Gastrocnemius medialis (tissue), 4 donors: ENCODE data around the gene SMARCD1. TPM values are rescaled to one million over a fixed set of nuclear protein-coding genes. Genes with fewer than 3 reads are reported as not detected.
"Not testable (repeated sequence)": the region's sequence is repeated elsewhere in the genome, so short reads cannot be mapped to it uniquely, and the experiment has no call there.

Experiments
- ATAC-seq, 2 donors: fragments of 150-250 bp; one replicate each; pipeline ENCODE4 v1.9.1; 2016
- DNase-seq, 2 donors: peaks; one replicate each; pipeline ENCODE4 v3.0.0-alpha.2; 2019
- H3K27ac ChIP-seq, 4 donors: fragments of 200-600 bp; sonication (generic); 1 replicate in 1 of 4; 2 replicates in 3 of 4; pipeline ENCODE4 v1.5.1; 2016 to 2018; ENCODE audit warnings: mild to moderate bottlenecking in 2 of 4, moderate library complexity in 1 of 4
- H3K27me3 ChIP-seq, 3 donors: fragments of 200-600 bp; sonication (generic) in 2 of 3; 1 replicate in 1 of 3; 2 replicates in 2 of 3; pipeline versions ENCODE4 v1.5.1 to v1.6.0; 2016 to 2019; ENCODE audit warnings: mild to moderate bottlenecking in 1 of 3, moderate library complexity in 1 of 3
- H3K36me3 ChIP-seq, 2 donors: fragments of 200-600 bp; sonication (generic) in 1 of 2; one replicate each; pipeline ENCODE4 v1.5.1; 2017 to 2018
- H3K4me1 ChIP-seq, 2 donors: fragments of 200-600 bp; sonication (generic) in 1 of 2; one replicate each; pipeline ENCODE4 v1.5.1; 2016 to 2017; ENCODE audit warnings: mild to moderate bottlenecking in 2 of 2
- H3K4me3 ChIP-seq, 4 donors: fragments of 200-600 bp; sonication (generic) in 3 of 4; 1 replicate in 1 of 4; 2 replicates in 3 of 4; pipeline ENCODE4 v1.5.1; 2016 to 2019; ENCODE audit warnings: mild to moderate bottlenecking in 2 of 4
- H3K9me3 ChIP-seq, 3 donors: fragments of 200-600 bp; sonication (generic) in 2 of 3; 1 replicate in 1 of 3; 2 replicates in 2 of 3; pipeline ENCODE4 v1.5.1; 2016 to 2019
- CTCF ChIP-seq, 5 experiments: fragments of 450-650 bp in 3 of 5; fragments of 200-600 bp in 2 of 5; sonication (generic) in 2 of 5; IDR thresholded peaks in 4 of 5; conservative IDR thresholded peaks in 1 of 5; 1 replicate in 4 of 5; 2 replicates in 1 of 5; pipeline ENCODE4 v1.5.1; 2016 to 2019; ENCODE audit warnings: antibody characterized with exemption in 5 of 5, mild to moderate bottlenecking in 3 of 5, moderate library complexity in 3 of 5
- POLR2A ChIP-seq, 2 donors: fragments of 450-650 bp; IDR thresholded peaks; one replicate each; pipeline ENCODE4 v1.6.1; 2017; ENCODE audit warnings: antibody characterized with exemption in 2 of 2, mild to moderate bottlenecking in 2 of 2, moderate library complexity in 2 of 2
- in situ Hi-C, 4 donors: fragments of 200-750 bp; cut with MboI; loops; one replicate each; pipeline versions ENCODE4 v1.15.0 to v1.8.0; 2017; ENCODE audit warnings: low sequenced_read_pairs in 4 of 4
- intact Hi-C: fragments of 100-400 bp; cut with DNase I; formaldehyde crosslinking; loops from one replicate; pipeline ENCODE4 v1.15.1; 2023; ENCODE audit warnings: low total_unique reads
- total RNA-seq, 4 donors: library from RNA; depleted of rRNA; stranded (reverse); fragments of >200 nt; gene quantifications; one replicate each; pipeline versions ENCODE4 v1.1.0 to v1.2.3, GENCODE V29; 2016

SMARCD1 gene
- total RNA-seq, 4 donors from 2014 or later, result 16.9 to 27.3 (median 20.1) TPM

GRCh38 chr12:50142993-50143392 is 57.9 kb downstream of the SMARCD1 start:
- H3K27me3 ChIP-seq, result no peaks in the 10 kb centered on the region
- no peak overlapping the region for H3K4me3 ChIP-seq
- no peak overlapping the region for H3K27ac ChIP-seq
- no peak for ATAC-seq
- H3K4me1 ChIP-seq, result no peaks in the 10 kb centered on the region
- intact Hi-C loops, result no loop called here
- no peak for DNase-seq
- no peaks in the 10 kb centered on the region for H3K9me3 ChIP-seq
- H3K36me3 ChIP-seq, result peaks cover 0 to 25% of the 10 kb centered on the region in 2 donors
- in situ Hi-C loops, result no loop called here
- no peak for TF ChIP-seq POLR2A (IDR thresholded peaks at IDR 0.05)
- TF ChIP-seq CTCF (IDR thresholded peaks at IDR 0.05 in 4 of 5, conservative IDR thresholded peaks at IDR 0.05 in 1 of 5), result no peak

GRCh38 chr12:50145439-50145838 is 60.3 kb downstream of the SMARCD1 start:
- Histone ChIP-seq H3K27ac (no peak overlapping the region), H3K9me3 (no peaks in the 10 kb centered on the region), H3K27me3 (no peaks in the 10 kb centered on the region), H3K4me1 (peaks cover 5 to 6% of the 10 kb centered on the region in 2 donors), H3K36me3 (peaks cover 0 to 18% of the 10 kb centered on the region in 2 donors), H3K4me3 (no peak overlapping the region)
- intact Hi-C loops, result no loop called here
- in situ Hi-C loops, result no loop called here
- TF ChIP-seq POLR2A (IDR thresholded peaks at IDR 0.05) (no peak), CTCF (IDR thresholded peaks at IDR 0.05 in 4 of 5, conservative IDR thresholded peaks at IDR 0.05 in 1 of 5) (no peak)
- ATAC-seq (no peak), DNase-seq (no peak)

- Histone ChIP-seq H3K9me3 (no peaks in the 10 kb centered on the region), H3K4me3 (no peak overlapping the region), H3K27me3 (no peaks in the 10 kb centered on the region), H3K36me3 (peaks cover 0 to 6% of the 10 kb centered on the region in 2 donors), H3K27ac (no peak overlapping the region), H3K4me1 (peaks cover 5 to 6% of the 10 kb centered on the region in 2 donors)
- ATAC-seq (no peak), DNase-seq (no peak)
- in situ Hi-C loops, result no loop called here
- TF ChIP-seq CTCF (IDR thresholded peaks at IDR 0.05 in 4 of 5, conservative IDR thresholded peaks at IDR 0.05 in 1 of 5), result no peak
- no peak for TF ChIP-seq POLR2A (IDR thresholded peaks at IDR 0.05)
- intact Hi-C loops, result no loop called here
Measured at GRCh38 chr12:50147281-50147680, 62.1 kb downstream of the SMARCD1 start.

GRCh38 chr12:50148011-50148410 is 62.9 kb downstream of the SMARCD1 start:
- H3K9me3 ChIP-seq, in situ Hi-C loops, H3K4me3 ChIP-seq, DNase-seq, H3K4me1 ChIP-seq, H3K36me3 ChIP-seq, intact Hi-C loops, ATAC-seq, H3K27ac ChIP-seq, H3K27me3 ChIP-seq: not testable (repeated sequence)

GRCh38 chr12:50149311-50149710 is 64.2 kb downstream of the SMARCD1 start:
- ATAC-seq, result no peak
- no peak overlapping the region for H3K4me3 ChIP-seq
- peaks cover 5 to 6% of the 10 kb centered on the region in 2 donors for H3K4me1 ChIP-seq
- no peaks in the 10 kb centered on the region for H3K36me3 ChIP-seq
- no peaks in the 10 kb centered on the region for H3K27me3 ChIP-seq
- in situ Hi-C loops (no loop called here), intact Hi-C loops (no loop called here)
- TF ChIP-seq POLR2A (IDR thresholded peaks at IDR 0.05) (no peak), CTCF (IDR thresholded peaks at IDR 0.05 in 4 of 5, conservative IDR thresholded peaks at IDR 0.05 in 1 of 5) (no peak)
- H3K27ac ChIP-seq, result no peak overlapping the region
- no peaks in the 10 kb centered on the region for H3K9me3 ChIP-seq
- no peak for DNase-seq

Other genes starting within 250 kb of the SMARCD1 start
- gene BCDIN3D, start 242.2 kb upstream of the SMARCD1 start, total RNA-seq, result 1 to 10 TPM; 1.2 to 2.7 (median 2.3) TPM
- gene FAIM2, start 181.4 kb upstream of the SMARCD1 start, total RNA-seq, result 1 to 10 TPM in 1 of 4 donors, under 1 TPM in 1, not detected in 2; 0.13 to 1.1 TPM
- not detected for gene AQP2, start 134.6 kb upstream of the SMARCD1 start, total RNA-seq
- not detected for gene AQP5, start 123.5 kb upstream of the SMARCD1 start, total RNA-seq
- gene AQP6, start 112.4 kb upstream of the SMARCD1 start, total RNA-seq, result not detected
- gene RACGAP1, start 59.8 kb upstream of the SMARCD1 start, total RNA-seq, result 10 to 100 TPM in 1 of 4 donors, 1 to 10 TPM in 3; 5.6 to 13.3 (median 6.5) TPM
- gene ASIC1, start 27.7 kb upstream of the SMARCD1 start, total RNA-seq, result under 1 TPM in 2 of 4 donors, not detected in 2; 0.15 to 0.53 TPM
- gene GPD1, start 18.7 kb downstream of the SMARCD1 start, total RNA-seq, result 100 to 1,000 TPM in 3 of 4 donors, 10 to 100 TPM in 1; 68.2 to 763 (median 288) TPM
- gene COX14, start 26.9 kb downstream of the SMARCD1 start, total RNA-seq, result 100 to 1,000 TPM in 3 of 4 donors, 10 to 100 TPM in 1; 98.8 to 137 (median 106) TPM
- 1 to 10 TPM; 5.4 to 9.2 (median 7.3) TPM for gene CERS5, start 82.0 kb downstream of the SMARCD1 start, total RNA-seq
- 10 to 100 TPM in 1 of 4 donors, 1 to 10 TPM in 3; 7.4 to 24.5 (median 8.8) TPM for gene LIMA1, start 198.2 kb downstream of the SMARCD1 start, total RNA-seq